GM21528 (cell line): ENCODE data around the gene CROCC2.

Experiments used
- ATAC-seq: cut with Tn5 transposase; IDR thresholded peaks from one replicate; pipeline ENCODE4 v1.9.1; 2021; ENCODE audit warnings: mild to moderate bottlenecking, moderate library complexity; ENCODE audit not compliant: unreplicated experiment, low FRiP score

The CROCC2 gene

GRCh38 chr2:240875228-240876034 lies 30.7 kb upstream of the CROCC2 start:
- no peak for ATAC-seq

DNA sequence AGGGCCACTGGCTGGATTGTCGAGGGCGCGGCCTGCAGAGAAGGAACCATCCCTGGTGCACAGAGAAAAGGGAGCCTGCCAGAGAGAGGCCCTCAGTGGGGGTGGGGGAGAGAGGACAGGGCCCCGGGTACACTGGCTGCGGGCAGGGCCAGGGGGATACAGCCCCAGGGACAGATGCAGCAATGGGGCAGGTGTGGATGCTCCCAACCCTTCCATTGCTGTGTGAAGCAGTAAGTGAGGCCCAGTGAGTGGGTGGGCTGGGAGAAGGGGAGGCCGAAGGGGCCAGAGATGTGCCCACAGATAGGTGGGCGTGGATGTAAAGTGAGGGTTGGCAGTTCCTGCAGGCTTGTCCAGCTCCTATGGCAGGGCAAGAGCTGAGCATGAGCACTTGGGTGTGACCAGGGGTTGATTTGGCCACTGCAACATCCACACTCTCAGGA lies 30.1 kb upstream of the CROCC2 start:
- ATAC-seq: no peak

GRCh38 chr2:240876475-240877251 lies 29.5 kb upstream of the CROCC2 start:
- no peak for ATAC-seq

DNA sequence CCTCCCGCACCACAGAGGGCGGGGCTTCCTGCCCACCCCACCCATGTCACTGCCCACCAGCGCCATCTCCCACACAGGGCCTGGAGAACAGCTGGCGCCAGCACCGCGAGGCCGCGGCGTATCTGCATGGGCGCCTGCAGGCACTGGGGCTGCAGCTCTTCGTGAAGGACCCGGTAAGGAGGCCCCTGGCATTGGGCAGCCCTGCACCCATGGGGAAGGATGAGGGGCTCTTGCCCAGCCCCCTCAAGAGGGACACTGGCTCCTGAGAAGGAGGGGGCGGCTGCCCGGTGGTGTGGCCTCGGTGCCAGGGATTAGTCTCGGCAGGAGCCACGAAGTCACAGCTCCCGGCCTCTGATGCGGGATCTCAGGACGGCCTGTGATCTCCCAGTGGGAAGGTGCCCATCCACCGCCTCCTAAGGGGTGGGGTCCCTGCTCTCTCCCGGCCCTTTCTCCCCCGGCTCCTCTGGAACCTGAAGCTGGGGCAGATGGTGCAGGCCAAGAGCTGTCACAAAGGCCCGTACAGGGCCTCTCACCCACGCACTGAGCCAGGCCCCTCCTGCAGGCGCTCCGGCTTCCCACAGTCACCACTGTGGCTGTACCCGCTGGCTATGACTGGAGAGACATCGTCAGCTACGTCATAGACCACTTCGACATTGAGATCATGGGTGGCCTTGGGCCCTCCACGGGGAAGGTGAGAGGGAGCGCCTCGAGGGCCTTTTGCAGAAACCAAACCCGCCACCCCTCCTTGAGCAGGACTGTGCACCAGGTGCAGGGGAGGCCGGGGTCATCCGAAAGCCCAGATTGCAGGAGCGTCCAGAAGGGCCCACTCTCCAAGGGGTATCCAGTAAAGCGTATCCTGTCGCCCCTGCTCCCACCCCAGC lies 28.4 kb upstream of the CROCC2 start:
- ATAC-seq: no peak

DNA sequence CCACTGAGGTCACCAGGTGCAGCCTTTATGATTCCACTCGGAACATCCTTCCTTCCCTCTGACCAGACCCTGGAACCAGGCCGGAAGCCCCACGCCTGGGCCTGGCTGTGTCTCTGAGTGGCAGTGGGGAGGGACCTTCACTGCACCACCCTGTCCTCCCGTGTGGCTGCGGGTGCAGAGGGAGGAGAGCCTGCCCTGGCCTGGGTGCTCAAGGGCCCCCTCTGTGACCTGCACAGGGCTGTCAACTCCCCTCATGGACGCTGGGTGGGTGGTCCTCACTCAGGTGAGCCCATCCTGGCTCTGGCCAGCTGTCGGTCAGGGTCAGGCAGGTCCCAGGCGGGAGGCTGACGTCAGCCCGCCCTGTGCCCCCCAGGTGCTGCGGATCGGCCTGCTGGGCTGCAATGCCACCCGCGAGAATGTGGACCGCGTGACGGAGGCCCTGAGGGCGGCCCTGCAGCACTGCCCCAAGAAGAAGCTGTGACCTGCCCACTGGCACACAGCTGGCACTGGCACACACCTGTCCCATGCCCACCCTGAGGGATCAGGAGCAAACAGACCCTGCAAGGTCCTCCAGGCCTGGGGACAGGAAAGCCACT lies 27.7 kb upstream of the CROCC2 start:
- ATAC-seq: no peak

GRCh38 chr2:240879105-240879504 lies 27.0 kb upstream of the CROCC2 start:
- no peak for ATAC-seq

DNA sequence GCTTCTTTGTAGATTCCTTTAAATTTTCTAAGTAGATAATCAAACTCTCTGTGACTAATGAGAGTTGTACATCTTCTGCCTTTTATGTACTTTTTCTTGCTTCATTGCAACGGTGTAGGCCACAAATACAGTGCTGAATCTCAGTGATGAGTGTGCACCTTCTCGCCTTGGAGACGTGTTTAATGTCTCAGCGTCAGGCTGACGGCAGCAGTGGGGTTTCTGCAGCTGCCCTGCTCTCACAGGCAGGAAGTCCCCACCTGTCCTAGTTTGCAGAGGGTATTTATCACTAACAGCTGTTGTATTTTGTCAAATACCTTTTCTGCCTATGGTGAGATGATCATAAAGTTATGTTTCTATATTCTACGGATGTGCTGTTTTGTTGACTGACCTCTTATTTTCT lies 24.2 kb upstream of the CROCC2 start:
- ATAC-seq: no peak

DNA sequence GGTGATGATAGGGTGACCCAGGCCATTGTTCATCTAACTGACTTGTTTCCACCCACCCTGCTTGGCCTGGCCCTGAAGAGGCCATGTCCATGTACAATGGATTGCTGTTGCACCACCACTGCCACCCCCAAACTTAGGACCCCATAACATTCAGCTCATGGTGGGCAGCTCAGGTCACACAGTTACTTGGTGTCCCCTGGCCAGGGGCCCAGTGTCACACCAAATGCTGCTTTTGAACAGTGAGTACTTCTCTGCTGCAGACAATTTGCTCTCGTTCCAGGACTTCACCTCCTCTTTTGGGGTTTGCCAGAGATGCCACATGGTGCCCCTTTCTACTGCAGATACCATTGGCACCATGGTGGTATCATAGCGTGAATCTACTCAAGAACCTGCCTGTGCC lies 21.9 kb upstream of the CROCC2 start:
- no peak for ATAC-seq

- ATAC-seq: no peak
Observed at GRCh38 chr2:240884745-240885144, 21.4 kb upstream of the CROCC2 start.

DNA sequence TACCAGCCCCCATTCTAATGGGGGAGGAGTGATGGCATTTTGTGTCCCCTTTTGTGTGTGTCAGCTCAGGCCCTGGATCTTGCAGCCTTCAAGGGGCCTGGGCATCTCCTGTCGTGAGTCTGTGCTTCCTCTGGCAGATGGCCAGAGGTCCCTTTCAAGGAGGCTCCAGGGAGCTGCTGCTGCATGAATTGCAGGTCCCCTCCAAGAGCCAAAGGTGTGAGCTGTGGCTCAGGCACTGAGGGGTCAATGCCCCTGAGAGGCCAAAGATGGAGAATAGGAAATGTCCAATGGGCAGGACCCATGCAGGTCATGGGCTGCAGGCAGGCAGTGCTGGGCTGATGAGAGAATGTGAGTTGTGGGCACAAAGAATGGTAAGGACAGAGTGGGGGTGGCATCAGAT lies 20.6 kb upstream of the CROCC2 start:
- no peak for ATAC-seq

DNA sequence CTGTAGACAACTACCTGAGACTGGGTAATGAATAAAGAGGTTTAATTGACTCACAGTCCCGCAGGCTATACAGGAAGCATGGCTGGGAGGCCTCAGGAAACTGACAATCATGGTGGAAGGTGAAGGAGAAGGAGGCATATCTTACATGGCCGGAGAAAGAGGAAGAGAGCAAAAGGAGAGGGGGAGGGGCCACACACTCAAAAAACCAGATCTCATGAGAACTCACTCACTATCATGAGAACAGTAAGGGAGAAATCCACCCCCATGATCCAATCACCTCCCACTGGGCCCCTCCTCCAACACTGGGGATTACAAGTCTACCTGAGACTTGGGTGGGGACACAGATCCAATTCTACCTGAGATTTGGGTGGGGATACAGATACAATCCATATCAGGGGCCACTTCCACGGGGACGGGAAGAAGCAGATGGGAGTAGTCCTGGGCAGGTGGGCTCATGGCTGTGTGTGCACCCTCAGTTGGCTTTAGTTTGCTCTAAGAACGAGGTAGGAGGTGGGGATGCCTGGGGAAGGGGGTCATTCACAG lies 20.0 kb upstream of the CROCC2 start:
- no peak for ATAC-seq

DNA sequence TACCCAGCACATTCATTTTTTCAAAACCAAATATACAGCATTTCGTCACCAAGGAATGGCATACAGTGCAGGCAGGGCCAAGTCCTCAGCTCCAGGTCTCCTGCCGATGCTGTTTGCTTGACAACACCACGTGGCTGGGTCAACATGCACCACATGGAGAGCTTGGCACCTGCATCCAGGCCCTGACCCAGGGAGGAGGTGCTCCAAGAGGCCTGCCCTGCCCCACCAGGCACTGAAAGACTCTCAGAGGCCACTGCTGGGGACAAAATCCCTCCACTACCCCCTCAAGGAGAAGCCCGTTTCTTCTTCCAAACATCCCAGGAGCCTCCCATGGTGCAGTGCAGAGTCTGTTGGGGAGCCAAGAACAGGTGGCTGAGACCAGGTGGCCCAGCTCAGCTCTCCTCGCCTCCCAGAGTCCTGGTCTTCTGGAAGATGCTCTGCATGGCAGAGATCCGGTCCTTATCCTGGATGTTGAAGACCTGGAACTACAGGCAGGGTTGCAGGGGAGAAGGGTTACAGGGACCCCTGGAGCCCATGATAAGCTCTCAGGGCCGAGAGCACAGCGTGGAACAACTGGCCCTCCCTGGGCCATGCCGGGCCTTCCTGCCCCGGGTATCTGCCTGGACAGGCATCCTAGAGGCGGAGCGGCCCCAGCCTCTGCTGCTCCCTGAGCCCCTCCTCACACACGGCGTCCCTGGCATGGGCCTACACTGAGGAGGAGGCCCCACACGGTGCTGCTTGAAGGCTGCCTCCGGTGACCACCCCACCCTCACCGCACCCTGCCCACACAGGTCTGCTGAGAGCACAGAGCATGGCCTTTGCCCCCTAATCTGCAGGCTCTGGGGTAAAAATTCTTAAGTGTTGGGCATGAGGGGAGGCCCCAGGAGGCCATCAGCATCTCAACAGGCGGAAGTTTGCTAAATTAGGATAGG lies 19.2 kb upstream of the CROCC2 start:
- no peak for ATAC-seq

DNA sequence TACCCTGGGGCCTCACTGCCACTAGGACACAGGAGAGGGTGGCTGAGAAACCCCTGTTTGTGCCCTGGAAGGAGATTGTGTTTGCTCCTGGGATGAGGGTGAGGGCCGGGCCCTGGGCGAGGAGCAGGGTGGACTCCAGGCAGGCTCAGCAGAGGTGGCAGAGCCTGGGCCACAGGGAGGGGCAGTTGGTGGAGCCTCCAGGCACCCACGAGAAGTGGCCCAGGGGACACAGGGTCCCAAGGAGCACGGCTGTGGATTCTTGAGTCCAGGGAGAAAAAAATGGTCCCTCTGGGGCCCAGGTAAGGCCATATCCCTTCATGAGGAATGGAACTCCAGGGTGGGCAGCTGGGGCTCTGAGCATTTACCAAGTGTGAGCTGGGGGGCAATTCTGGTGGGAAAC lies 18.5 kb upstream of the CROCC2 start:
- no peak for ATAC-seq

- no peak for ATAC-seq
Observed at GRCh38 chr2:240888130-240888889, 17.8 kb upstream of the CROCC2 start.

- ATAC-seq: no peak
Observed at GRCh38 chr2:240888890-240889573, 17.1 kb upstream of the CROCC2 start.

GRCh38 chr2:240889601-240890560 lies 16.3 kb upstream of the CROCC2 start:
- no peak for ATAC-seq

- ATAC-seq: no peak
Observed at GRCh38 chr2:240890691-240891090, 15.4 kb upstream of the CROCC2 start.
